NB4 (cell line): ENCODE data around the gene NKIRAS2.

Experiments
- DNase-seq: peaks from one replicate; pipeline ENCODE4 v3.0.0; 2010; ENCODE audit warnings: low read depth
- H3K4me3 ChIP-seq: one replicate; pipeline ENCODE4 v1.5.1; 2011; ENCODE audit warnings: mild to moderate bottlenecking, low read depth, low read length, moderate library complexity
- MAX ChIP-seq: IDR thresholded peaks from 2 replicates; pipeline ENCODE4 v1.6.1; 2011; ENCODE audit warnings: low read depth, low read length
- MYC ChIP-seq: IDR thresholded peaks from 2 replicates; pipeline ENCODE4 v1.6.1; 2011; ENCODE audit warnings: low read depth, low read length
- POLR2A ChIP-seq: IDR thresholded peaks from 2 replicates; pipeline ENCODE4 v1.6.1; 2011; ENCODE audit warnings: mild to moderate bottlenecking; ENCODE audit not compliant: insufficient read length; ENCODE audit errors: extremely low read depth
- TF ChIP-seq, protein P1 (sequence below): IDR thresholded peaks from one replicate; pipeline ENCODE4 v1.5.1; 2012; ENCODE audit warnings: low read depth, low read length

Gene NKIRAS2

DNA sequence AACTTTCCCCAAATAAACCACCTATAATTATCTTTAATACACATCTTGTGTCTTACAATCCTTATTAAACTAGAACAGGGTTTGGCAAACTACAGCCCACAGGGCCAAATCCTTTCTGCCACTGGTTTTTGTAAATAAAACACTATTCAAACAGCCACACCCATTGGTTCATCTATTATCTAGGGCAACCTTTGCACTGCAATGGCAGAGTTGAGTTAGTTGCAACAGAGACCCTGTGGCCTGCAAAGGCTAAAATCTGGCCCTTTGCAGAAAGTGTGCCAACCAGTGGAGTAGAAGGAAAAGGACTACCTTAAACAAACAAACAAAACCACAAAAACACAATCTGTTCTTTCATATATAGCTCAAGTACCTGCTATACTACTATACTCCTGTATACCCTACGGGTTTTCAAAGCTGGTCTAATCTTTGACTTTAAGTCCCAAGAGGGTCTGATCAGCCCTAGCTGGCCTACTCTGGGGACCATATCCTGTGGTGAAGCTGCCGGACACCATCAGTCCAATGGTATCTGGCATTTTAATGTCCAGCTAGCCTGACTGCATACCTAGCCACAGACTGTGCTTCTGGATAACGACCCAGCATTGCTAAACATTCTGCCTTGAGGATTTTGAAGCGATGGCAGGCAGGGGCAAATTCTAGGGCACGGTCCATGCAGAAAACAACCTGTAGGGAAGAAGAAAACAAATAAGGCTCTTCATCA, 30.0 kb upstream of the NKIRAS2 start:
- no peak for TF ChIP-seq MYC
- no peak for TF ChIP-seq POLR2A
- TF ChIP-seq, protein P1, sequence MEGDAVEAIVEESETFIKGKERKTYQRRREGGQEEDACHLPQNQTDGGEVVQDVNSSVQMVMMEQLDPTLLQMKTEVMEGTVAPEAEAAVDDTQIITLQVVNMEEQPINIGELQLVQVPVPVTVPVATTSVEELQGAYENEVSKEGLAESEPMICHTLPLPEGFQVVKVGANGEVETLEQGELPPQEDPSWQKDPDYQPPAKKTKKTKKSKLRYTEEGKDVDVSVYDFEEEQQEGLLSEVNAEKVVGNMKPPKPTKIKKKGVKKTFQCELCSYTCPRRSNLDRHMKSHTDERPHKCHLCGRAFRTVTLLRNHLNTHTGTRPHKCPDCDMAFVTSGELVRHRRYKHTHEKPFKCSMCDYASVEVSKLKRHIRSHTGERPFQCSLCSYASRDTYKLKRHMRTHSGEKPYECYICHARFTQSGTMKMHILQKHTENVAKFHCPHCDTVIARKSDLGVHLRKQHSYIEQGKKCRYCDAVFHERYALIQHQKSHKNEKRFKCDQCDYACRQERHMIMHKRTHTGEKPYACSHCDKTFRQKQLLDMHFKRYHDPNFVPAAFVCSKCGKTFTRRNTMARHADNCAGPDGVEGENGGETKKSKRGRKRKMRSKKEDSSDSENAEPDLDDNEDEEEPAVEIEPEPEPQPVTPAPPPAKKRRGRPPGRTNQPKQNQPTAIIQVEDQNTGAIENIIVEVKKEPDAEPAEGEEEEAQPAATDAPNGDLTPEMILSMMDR = no peak
- TF ChIP-seq MAX = no peak
- H3K4me3 ChIP-seq = no peak overlapping the region
- DNase-seq = no peak

DNA sequence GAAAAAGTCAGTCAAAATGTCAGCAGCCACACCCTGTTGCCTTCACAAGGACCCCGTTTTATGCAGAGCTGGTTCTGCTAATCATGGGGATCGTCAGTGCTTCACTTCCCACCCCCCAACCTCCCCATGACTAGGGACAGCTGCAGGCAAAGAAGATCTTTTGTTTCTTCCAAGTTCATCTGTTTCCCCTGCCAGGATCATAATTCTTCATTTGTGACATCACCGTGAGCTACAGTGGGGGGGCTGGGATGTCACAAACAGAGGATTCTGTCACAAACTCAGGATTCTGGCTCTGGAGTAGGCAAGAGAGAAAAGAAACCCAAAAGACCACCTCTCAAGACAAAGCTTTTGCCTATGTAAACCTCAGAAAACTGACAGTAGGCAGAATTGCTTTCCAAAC, 27.3 kb upstream of the NKIRAS2 start:
- H3K4me3 ChIP-seq = no peak overlapping the region
- TF ChIP-seq, protein P1 = no peak
- TF ChIP-seq MYC (no peak), MAX (no peak), POLR2A (no peak)
- DNase-seq = no peak

DNA sequence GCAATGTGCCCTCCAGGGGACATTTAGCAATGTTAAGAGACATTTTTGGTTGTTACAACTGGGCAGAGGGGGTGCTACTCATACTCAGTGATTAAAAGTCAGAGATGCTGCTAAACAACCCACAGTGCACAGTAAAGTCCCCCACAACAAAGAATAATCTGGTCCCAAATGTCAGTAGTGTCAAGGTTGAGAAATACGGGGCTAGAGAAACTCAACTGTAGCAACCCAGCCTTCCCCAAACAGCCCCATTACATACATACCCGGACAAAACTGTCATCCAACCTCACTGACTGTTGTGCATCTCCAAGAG, 23.1 kb upstream of the NKIRAS2 start:
- no peak overlapping the region for H3K4me3 ChIP-seq
- TF ChIP-seq MAX = no peak
- TF ChIP-seq POLR2A = no peak
- no peak for TF ChIP-seq MYC
- TF ChIP-seq, protein P1 = no peak

GRCh38 chr17:41998497-41998896, 21.4 kb upstream of the NKIRAS2 start:
- no peak overlapping the region for H3K4me3 ChIP-seq
- no peak for TF ChIP-seq MAX
- TF ChIP-seq MYC = no peak
- TF ChIP-seq POLR2A = no peak
- TF ChIP-seq, protein P1 = no peak
- no peak for DNase-seq

More for the DNA sequence above, 23.1 kb upstream of the NKIRAS2 start:
- DNase-seq = no peak

DNA sequence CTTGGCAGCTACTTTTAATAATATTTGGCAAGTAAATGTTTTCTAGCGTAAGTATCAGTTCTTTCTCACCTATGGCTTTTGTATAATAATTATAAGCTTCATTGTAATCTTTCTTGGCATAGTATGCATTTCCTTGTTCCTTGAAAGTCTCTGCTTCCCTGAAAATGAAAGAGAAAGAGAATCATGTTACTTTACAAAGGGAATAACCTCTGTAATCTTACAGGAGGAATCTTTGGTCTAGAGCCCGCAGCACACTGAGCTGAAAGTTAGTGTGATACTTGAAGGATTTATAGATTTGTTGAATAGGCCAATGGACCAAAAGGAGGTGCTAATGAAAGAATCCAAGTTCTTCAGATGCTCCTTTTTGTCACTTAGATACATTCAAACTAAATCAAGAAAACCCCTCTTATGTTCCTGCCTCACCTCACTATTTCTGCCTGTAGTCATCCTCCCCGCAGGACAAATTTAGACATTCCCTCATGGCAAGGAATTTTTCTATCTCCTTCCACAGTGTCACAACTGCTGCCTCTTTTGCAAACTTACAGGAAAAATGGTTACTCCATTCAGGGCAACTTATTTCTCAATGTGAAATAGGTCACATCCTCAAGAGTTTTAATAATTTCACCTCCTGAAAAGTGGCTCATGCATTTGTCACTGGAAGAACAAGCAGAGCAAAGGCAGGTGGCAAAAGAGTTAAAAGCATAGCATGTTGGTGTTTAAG, 19.3 kb upstream of the NKIRAS2 start:
- no peak for TF ChIP-seq POLR2A
- TF ChIP-seq MAX = no peak
- TF ChIP-seq, protein P1 = no peak
- TF ChIP-seq MYC = no peak
- DNase-seq = no peak
- H3K4me3 ChIP-seq = no peak overlapping the region
